Endothelial cell (in vitro differentiated cells): Measurements from ENCODE around the gene CCNYL1. TPM values are rescaled to one million over a fixed set of nuclear protein-coding genes. Genes with fewer than 3 reads are reported as not detected.

ENCODE experiments used
- DNase-seq: peaks from one replicate; pipeline ENCODE4 v3.0.0; 2021; ENCODE audit warnings: low spot score
- H3K27ac Mint-ChIP-seq: one replicate; pipeline ENCODE4 v1.8.0; 2021; ENCODE audit warnings: mixed read lengths, inconsistent platforms; ENCODE audit not compliant: unreplicated experiment
- H3K27me3 Mint-ChIP-seq: one replicate; pipeline ENCODE4 v1.8.0; 2021; ENCODE audit warnings: mild to moderate bottlenecking, moderate library complexity, mixed read lengths, inconsistent platforms; ENCODE audit not compliant: unreplicated experiment
- H3K36me3 Mint-ChIP-seq: one replicate; pipeline ENCODE4 v1.8.0; 2021; ENCODE audit warnings: mild to moderate bottlenecking, low read depth, mixed read lengths, inconsistent platforms; ENCODE audit not compliant: unreplicated experiment
- H3K4me1 Mint-ChIP-seq: one replicate; pipeline ENCODE4 v1.8.0; 2021; ENCODE audit warnings: mild to moderate bottlenecking, mixed read lengths, inconsistent platforms; ENCODE audit not compliant: unreplicated experiment
- H3K4me3 Mint-ChIP-seq: one replicate; pipeline ENCODE4 v1.8.0; 2021; ENCODE audit warnings: mild to moderate bottlenecking, mixed read lengths, inconsistent platforms; ENCODE audit not compliant: unreplicated experiment
- H3K9me3 Mint-ChIP-seq: one replicate; pipeline ENCODE4 v1.8.0; 2021; ENCODE audit warnings: mixed read lengths, inconsistent platforms; ENCODE audit not compliant: unreplicated experiment
- CTCF ChIP-seq: fragments of 200-600 bp; sonication (generic); IDR thresholded peaks from one replicate; pipeline ENCODE4 v1.5.0; 2021; ENCODE audit warnings: antibody characterized with exemption; ENCODE audit not compliant: unreplicated experiment
- total RNA-seq: library from RNA; stranded (reverse); fragmentation: NEBNext Ultra II Directional; extraction: Animal tissue kit (Norgen Biotek cat#: 25700); gene quantifications from one replicate; pipeline ENCODE4 v1.2.1, GENCODE V29; 2021; ENCODE audit not compliant: unreplicated experiment

CCNYL1 gene
- total RNA-seq, 1 donor from 2014 or later = 75.5 TPM

GRCh38 chr2:207697411-207697810 is 14.0 kb upstream of the CCNYL1 start:
- no peaks in the 10 kb centered on the region for H3K27me3 Mint-ChIP-seq
- TF ChIP-seq CTCF = no peak
- DNase-seq = no peak
- no peaks in the 10 kb centered on the region for H3K9me3 Mint-ChIP-seq
- no peaks in the 10 kb centered on the region for H3K36me3 Mint-ChIP-seq
- H3K4me1 Mint-ChIP-seq = peaks cover 15% of the 10 kb centered on the region
- H3K27ac Mint-ChIP-seq = no peak overlapping the region
- no peak overlapping the region for H3K4me3 Mint-ChIP-seq

GRCh38 chr2:207698301-207698700 is 13.1 kb upstream of the CCNYL1 start:
- no peak overlapping the region for H3K4me3 Mint-ChIP-seq

GRCh38 chr2:207704078-207704477 is 7.4 kb upstream of the CCNYL1 start:
- H3K36me3 Mint-ChIP-seq = no peaks in the 10 kb centered on the region
- H3K9me3 Mint-ChIP-seq = no peaks in the 10 kb centered on the region
- no peak overlapping the region for H3K4me3 Mint-ChIP-seq
- H3K27ac Mint-ChIP-seq = no peak overlapping the region
- peaks cover 11% of the 10 kb centered on the region for H3K4me1 Mint-ChIP-seq
- no peak for TF ChIP-seq CTCF
- no peaks in the 10 kb centered on the region for H3K27me3 Mint-ChIP-seq
- DNase-seq = no peak

More at GRCh38 chr2:207698301-207698700, 13.1 kb upstream of the CCNYL1 start:
- TF ChIP-seq CTCF = no peak
- Mint-ChIP-seq H3K9me3 (no peaks in the 10 kb centered on the region), H3K27ac (no peak overlapping the region), H3K27me3 (no peaks in the 10 kb centered on the region), H3K4me1 (peaks cover 6% of the 10 kb centered on the region), H3K36me3 (no peaks in the 10 kb centered on the region)
- no peak for DNase-seq

GRCh38 chr2:207704671-207705070 is 6.8 kb upstream of the CCNYL1 start:
- Mint-ChIP-seq H3K4me3 (no peak overlapping the region), H3K4me1 (peaks cover 11% of the 10 kb centered on the region), H3K27ac (no peak overlapping the region), H3K9me3 (no peaks in the 10 kb centered on the region), H3K27me3 (no peaks in the 10 kb centered on the region), H3K36me3 (no peaks in the 10 kb centered on the region)
- no peak for DNase-seq
- TF ChIP-seq CTCF = no peak

- Mint-ChIP-seq H3K9me3 (no peaks in the 10 kb centered on the region), H3K4me1 (peaks cover 19% of the 10 kb centered on the region), H3K27me3 (peaks cover 6% of the 10 kb centered on the region), H3K36me3 (peaks cover 6% of the 10 kb centered on the region), H3K4me3 (no peak overlapping the region), H3K27ac (peak overlapping the region; percentile 27)
- TF ChIP-seq CTCF = no peak
- DNase-seq = no peak
Observed at GRCh38 chr2:207706936-207707860, 4.2 kb upstream of the CCNYL1 start.
